ENCODE data around the gene TOGARAM2.

DNA sequence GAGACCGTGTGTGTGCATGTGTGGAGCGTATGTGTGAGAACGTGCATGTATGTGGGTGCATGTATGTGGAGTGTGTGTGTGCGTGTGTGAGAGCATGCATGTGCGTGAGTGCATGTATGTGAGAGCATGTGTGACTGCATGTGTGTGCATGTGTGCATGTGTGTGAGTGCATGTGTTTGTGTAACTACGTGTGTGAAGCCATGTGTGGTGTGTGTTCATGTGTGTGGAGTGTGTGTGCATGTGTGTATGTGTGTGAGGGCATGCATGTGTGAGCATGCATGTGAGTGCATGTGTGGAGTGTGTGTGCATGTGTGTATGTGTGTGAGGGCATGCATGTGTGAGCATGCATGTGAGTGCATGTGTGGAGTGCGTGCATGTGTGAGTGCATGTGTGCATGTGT is 24.2 kb downstream of the TOGARAM2 start:
- TF ChIP-seq, protein P1, sequence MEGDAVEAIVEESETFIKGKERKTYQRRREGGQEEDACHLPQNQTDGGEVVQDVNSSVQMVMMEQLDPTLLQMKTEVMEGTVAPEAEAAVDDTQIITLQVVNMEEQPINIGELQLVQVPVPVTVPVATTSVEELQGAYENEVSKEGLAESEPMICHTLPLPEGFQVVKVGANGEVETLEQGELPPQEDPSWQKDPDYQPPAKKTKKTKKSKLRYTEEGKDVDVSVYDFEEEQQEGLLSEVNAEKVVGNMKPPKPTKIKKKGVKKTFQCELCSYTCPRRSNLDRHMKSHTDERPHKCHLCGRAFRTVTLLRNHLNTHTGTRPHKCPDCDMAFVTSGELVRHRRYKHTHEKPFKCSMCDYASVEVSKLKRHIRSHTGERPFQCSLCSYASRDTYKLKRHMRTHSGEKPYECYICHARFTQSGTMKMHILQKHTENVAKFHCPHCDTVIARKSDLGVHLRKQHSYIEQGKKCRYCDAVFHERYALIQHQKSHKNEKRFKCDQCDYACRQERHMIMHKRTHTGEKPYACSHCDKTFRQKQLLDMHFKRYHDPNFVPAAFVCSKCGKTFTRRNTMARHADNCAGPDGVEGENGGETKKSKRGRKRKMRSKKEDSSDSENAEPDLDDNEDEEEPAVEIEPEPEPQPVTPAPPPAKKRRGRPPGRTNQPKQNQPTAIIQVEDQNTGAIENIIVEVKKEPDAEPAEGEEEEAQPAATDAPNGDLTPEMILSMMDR (IDR thresholded peaks at IDR 0.05): no peak
- TF ChIP-seq POLR2A (IDR thresholded peaks at IDR 0.05): no peak

Measured in testis (tissue), 2 donors.